Lower lobe of right lung (tissue), 2 donors: ENCODE measurements around the gene MAML3. TPM values are rescaled to one million over a fixed set of nuclear protein-coding genes. Genes with fewer than 3 reads are reported as not detected.

ENCODE experiments used
- ATAC-seq, 2 donors: fragments of 200-7000 bp; cut with Tn5 transposase; one replicate each; pipeline ENCODE4 v1.9.1; 2020 to 2022; ENCODE audit warnings: mild to moderate bottlenecking in 2 of 2, moderate library complexity in 2 of 2
- DNase-seq: peaks from one replicate; pipeline ENCODE4 v3.0.0-alpha.2; 2020
- H3K27ac ChIP-seq: fragments of 200-600 bp; one replicate; pipeline ENCODE4 v1.8.0; 2022
- H3K27me3 ChIP-seq: fragments of 200-600 bp; one replicate; pipeline ENCODE4 v1.8.0; 2022; ENCODE audit warnings: low read depth
- H3K36me3 ChIP-seq: fragments of 200-600 bp; one replicate; pipeline ENCODE4 v1.8.0; 2022; ENCODE audit warnings: mild to moderate bottlenecking
- H3K4me1 ChIP-seq: fragments of 200-600 bp; one replicate; pipeline ENCODE4 v1.8.0; 2022
- H3K4me3 ChIP-seq: fragments of 200-600 bp; one replicate; pipeline ENCODE4 v1.8.0; 2022; ENCODE audit warnings: mild to moderate bottlenecking
- H3K9me3 ChIP-seq: fragments of 200-600 bp; one replicate; pipeline ENCODE4 v1.8.0; 2022
- CTCF ChIP-seq: fragments of 200-600 bp; IDR thresholded peaks from one replicate; pipeline ENCODE4 v1.8.0; 2022; ENCODE audit warnings: antibody characterized with exemption, mild to moderate bottlenecking
- intact Hi-C: fragments of 100-400 bp; cut with DNase I; formaldehyde crosslinking; loops from one replicate; pipeline ENCODE4 v1.11.0; 2022
- total RNA-seq: library from RNA; stranded (reverse); fragmentation: NEBNext Ultra II Directional; extraction: Animal tissue kit (Norgen Biotek cat#: 25700); gene quantifications from one replicate; pipeline ENCODE4 v1.2.1, GENCODE V29; 2021
- donor health status: DM: no; HTN: yes; CAD: no; lungs with severe emphysema.

The MAML3 gene
- total RNA-seq, 1 donor from 2014 or later: 12.5 TPM

- TF ChIP-seq CTCF: no peak
- no peak for DNase-seq
- H3K27ac ChIP-seq: no peak overlapping the region
- no peak overlapping the region for H3K4me3 ChIP-seq
- H3K36me3 ChIP-seq: no peaks in the 10 kb centered on the region
- H3K9me3 ChIP-seq: no peaks in the 10 kb centered on the region
- intact Hi-C loops: no loop called here
- no peak for ATAC-seq
- H3K27me3 ChIP-seq: no peaks in the 10 kb centered on the region
- peaks cover 6% of the 10 kb centered on the region for H3K4me1 ChIP-seq
Observed at GRCh38 chr4:140127422-140127821, 26.6 kb downstream of the MAML3 start.

- intact Hi-C loops: no loop called here
- TF ChIP-seq CTCF: no peak
- H3K4me3 ChIP-seq: no peak overlapping the region
- no peaks in the 10 kb centered on the region for H3K36me3 ChIP-seq
- peaks cover 6% of the 10 kb centered on the region for H3K4me1 ChIP-seq
- ATAC-seq: no peak
- no peaks in the 10 kb centered on the region for H3K9me3 ChIP-seq
- DNase-seq: no peak
- no peaks in the 10 kb centered on the region for H3K27me3 ChIP-seq
- H3K27ac ChIP-seq: no peak overlapping the region
Observed at GRCh38 chr4:140126261-140126660, 27.7 kb downstream of the MAML3 start.

- Histone ChIP-seq H3K9me3 (no peaks in the 10 kb centered on the region), H3K4me1 (peaks cover 1% of the 10 kb centered on the region), H3K4me3 (no peak overlapping the region), H3K36me3 (no peaks in the 10 kb centered on the region), H3K27me3 (no peaks in the 10 kb centered on the region), H3K27ac (no peak overlapping the region)
- TF ChIP-seq CTCF: no peak
- DNase-seq (no peak), ATAC-seq (no peak)
- intact Hi-C loops: no loop called here
Observed at GRCh38 chr4:140125374-140125773, 28.6 kb downstream of the MAML3 start.

- H3K9me3 ChIP-seq: no peaks in the 10 kb centered on the region
- H3K4me1 ChIP-seq: no peaks in the 10 kb centered on the region
- DNase-seq: no peak
- H3K4me3 ChIP-seq: no peak overlapping the region
- intact Hi-C loops: no loop called here
- no peak for ATAC-seq
- no peak for TF ChIP-seq CTCF
- H3K27ac ChIP-seq: no peak overlapping the region
- H3K27me3 ChIP-seq: no peaks in the 10 kb centered on the region
- no peaks in the 10 kb centered on the region for H3K36me3 ChIP-seq
Observed at GRCh38 chr4:140123666-140124377, 30.2 kb downstream of the MAML3 start.

- Histone ChIP-seq H3K9me3 (no peaks in the 10 kb centered on the region), H3K4me3 (no peak overlapping the region), H3K4me1 (no peaks in the 10 kb centered on the region), H3K27me3 (no peaks in the 10 kb centered on the region), H3K27ac (no peak overlapping the region), H3K36me3 (no peaks in the 10 kb centered on the region)
- TF ChIP-seq CTCF: no peak
- intact Hi-C loops: no loop called here
- DNase-seq (no peak), ATAC-seq (no peak)
Observed at GRCh38 chr4:140122891-140123290, 31.1 kb downstream of the MAML3 start.
